Sigmoid colon (tissue), 7 donors: ENCODE results near the gene GATB. TPM values are rescaled to one million over a fixed set of nuclear protein-coding genes. Genes with fewer than 3 reads are reported as not detected.

Experiments used
- DNase-seq: peaks from one replicate; pipeline ENCODE4 v3.0.0-alpha.2; 2019
- H3K27ac ChIP-seq, 4 donors: fragments of 200-600 bp; sonication (generic); one replicate each; pipeline ENCODE4 v1.5.1; 2016 to 2019; ENCODE audit warnings: mild to moderate bottlenecking in 1 of 4
- H3K27me3 ChIP-seq, 3 donors: fragments of 200-600 bp; sonication (generic); one replicate each; pipeline ENCODE4 v1.5.1; 2019; ENCODE audit warnings: mild to moderate bottlenecking in 1 of 3
- H3K36me3 ChIP-seq, 4 donors: fragments of 200-600 bp; sonication (generic); one replicate each; pipeline ENCODE4 v1.5.1; 2016 to 2019
- H3K4me1 ChIP-seq, 4 donors: fragments of 200-600 bp; sonication (generic); one replicate each; pipeline ENCODE4 v1.5.1; 2017 to 2019
- H3K4me3 ChIP-seq, 4 donors: fragments of 200-600 bp; sonication (generic); one replicate each; pipeline ENCODE4 v1.5.1; 2017 to 2019; ENCODE audit warnings: mild to moderate bottlenecking in 2 of 4, moderate library complexity in 1 of 4
- H3K9me3 ChIP-seq, 4 donors: fragments of 200-600 bp in 3 of 4; sonication (generic) in 3 of 4; one replicate each; pipeline versions ENCODE4 v1.5.1 to v1.6.1; 2013 to 2019
- CTCF ChIP-seq, 4 experiments: fragments of 450-650 bp in 3 of 4; fragments of 200-600 bp in 1 of 4; IDR thresholded peaks; one replicate each; pipeline ENCODE4 v1.5.1; 2016 to 2019; ENCODE audit warnings: antibody characterized with exemption in 4 of 4, mild to moderate bottlenecking in 3 of 4, moderate library complexity in 2 of 4
- EP300 ChIP-seq, 4 donors: sonication (generic); formaldehyde crosslinking; IDR thresholded peaks; one replicate each; pipeline ENCODE4 v1.6.1; 2017; ENCODE audit warnings: antibody characterized with exemption in 4 of 4
- POLR2A ChIP-seq, 2 donors: fragments of 450-650 bp; IDR thresholded peaks; one replicate each; pipeline ENCODE4 v1.6.1; 2016; ENCODE audit warnings: antibody characterized with exemption in 2 of 2, mild to moderate bottlenecking in 2 of 2, moderate library complexity in 2 of 2
- POLR2AphosphoS5 ChIP-seq, 4 donors: sonication (generic); formaldehyde crosslinking; IDR thresholded peaks; one replicate each; pipeline ENCODE4 v1.6.1; 2017; ENCODE audit warnings: antibody characterized with exemption in 4 of 4
- WGBS, 2 donors: extraction: QIAGEN DNeasy Blood & Tissue Kit; methylation state at CpG; one replicate each; pipeline ENCODE4 v1.1.7; 2013; 5-methylcytosine and 5-hydroxymethylcytosine counted together
- intact Hi-C: fragments of 100-400 bp; cut with DNase I; formaldehyde crosslinking; loops from one replicate; pipeline ENCODE4 v1.15.1; 2023
- polyA plus RNA-seq, 3 donors: library from polyadenylated mRNA; stranded (reverse); fragments of 200-250 nt; gene quantifications; one replicate each; pipeline ENCODE4 v1.2.3, GENCODE V29; 2013
- total RNA-seq, 4 donors: library from RNA; depleted of rRNA; stranded (reverse); fragments of >200 nt; gene quantifications; one replicate each; pipeline ENCODE4 v1.1.0, GENCODE V29; 2016
- donor health status: healthy with polysubstance abuse.
- donor health status: Bipolar disorder and iron deficiency.
- donor health status: healthy.

The GATB gene
- total and polyA plus RNA-seq, 7 donors: 11.1 to 22.1 (median 15.1) TPM

- Histone ChIP-seq H3K27ac (no peak overlapping the region), H3K27me3 (no peaks in the 10 kb centered on the region), H3K36me3 (no peaks in the 10 kb centered on the region), H3K9me3 (no peaks in the 10 kb centered on the region), H3K4me1 (peaks cover 0 to 8% (median 6%) of the 10 kb centered on the region in 4 donors), H3K4me3 (no peak overlapping the region)
- no peak for TF ChIP-seq EP300 (IDR thresholded peaks at IDR 0.05)
- peak in 2 of 4 experiments; percentile 24 to 62 for TF ChIP-seq CTCF (IDR thresholded peaks at IDR 0.05)
- DNase-seq: no peak
- intact Hi-C loops: no loop called here
- WGBS, 2 donors: 63 to 65% methylated on average over 15 of the region's 15 CpGs
Measured at GRCh38 chr4:151801547-151802516, 41.0 kb upstream of the GATB start.

- H3K4me1 ChIP-seq: no peaks in the 10 kb centered on the region
- intact Hi-C loops: no loop called here
- WGBS, 2 donors: 35 to 82% methylated on average over 3 of the region's 3 CpGs
- no peaks in the 10 kb centered on the region for H3K27me3 ChIP-seq
- no peaks in the 10 kb centered on the region for H3K36me3 ChIP-seq
- H3K27ac ChIP-seq: no peak overlapping the region
- no peak overlapping the region for H3K4me3 ChIP-seq
- DNase-seq: no peak
- TF ChIP-seq POLR2AphosphoS5 (IDR thresholded peaks at IDR 0.05) (no peak), POLR2A (IDR thresholded peaks at IDR 0.05) (no peak), CTCF (IDR thresholded peaks at IDR 0.05) (no peak), EP300 (IDR thresholded peaks at IDR 0.05) (no peak)
- H3K9me3 ChIP-seq: no peaks in the 10 kb centered on the region
Measured at GRCh38 chr4:151799417-151800012, 38.7 kb upstream of the GATB start.

GRCh38 chr4:151798678-151799416 is 38.0 kb upstream of the GATB start:
- Histone ChIP-seq H3K4me1 (no peaks in the 10 kb centered on the region), H3K27me3 (no peaks in the 10 kb centered on the region), H3K36me3 (no peaks in the 10 kb centered on the region), H3K9me3 (no peaks in the 10 kb centered on the region), H3K4me3 (no peak overlapping the region), H3K27ac (no peak overlapping the region)
- no peak for DNase-seq
- TF ChIP-seq POLR2AphosphoS5 (IDR thresholded peaks at IDR 0.05) (no peak), CTCF (IDR thresholded peaks at IDR 0.05) (no peak), POLR2A (IDR thresholded peaks at IDR 0.05) (no peak), EP300 (IDR thresholded peaks at IDR 0.05) (no peak)
- intact Hi-C loops: no loop called here
- 30 to 73% methylated on average over 6 of the region's 6 CpGs for WGBS, 2 donors

- no peak for DNase-seq
- Histone ChIP-seq H3K36me3 (no peaks in the 10 kb centered on the region), H3K4me1 (no peaks in the 10 kb centered on the region), H3K27ac (no peak overlapping the region), H3K4me3 (no peak overlapping the region), H3K27me3 (no peaks in the 10 kb centered on the region), H3K9me3 (no peaks in the 10 kb centered on the region)
- no peak for TF ChIP-seq CTCF (IDR thresholded peaks at IDR 0.05)
- TF ChIP-seq EP300 (IDR thresholded peaks at IDR 0.05): no peak
- TF ChIP-seq POLR2A (IDR thresholded peaks at IDR 0.05): no peak
- no peak for TF ChIP-seq POLR2AphosphoS5 (IDR thresholded peaks at IDR 0.05)
- intact Hi-C loops: no loop called here
Measured at GRCh38 chr4:151797853-151798252, 37.0 kb upstream of the GATB start.
